GM19438 (cell line): ENCODE measurements around the gene CLEC2B.
"Not testable (repeated sequence)": the region's sequence is repeated elsewhere in the genome, so short reads cannot be mapped to it uniquely, and the experiment has no call there.

ENCODE experiments used
- ATAC-seq: cut with Tn5 transposase; IDR thresholded peaks from one replicate; pipeline ENCODE4 v1.9.1; 2021; ENCODE audit warnings: low read depth; ENCODE audit not compliant: unreplicated experiment

Gene CLEC2B

DNA sequence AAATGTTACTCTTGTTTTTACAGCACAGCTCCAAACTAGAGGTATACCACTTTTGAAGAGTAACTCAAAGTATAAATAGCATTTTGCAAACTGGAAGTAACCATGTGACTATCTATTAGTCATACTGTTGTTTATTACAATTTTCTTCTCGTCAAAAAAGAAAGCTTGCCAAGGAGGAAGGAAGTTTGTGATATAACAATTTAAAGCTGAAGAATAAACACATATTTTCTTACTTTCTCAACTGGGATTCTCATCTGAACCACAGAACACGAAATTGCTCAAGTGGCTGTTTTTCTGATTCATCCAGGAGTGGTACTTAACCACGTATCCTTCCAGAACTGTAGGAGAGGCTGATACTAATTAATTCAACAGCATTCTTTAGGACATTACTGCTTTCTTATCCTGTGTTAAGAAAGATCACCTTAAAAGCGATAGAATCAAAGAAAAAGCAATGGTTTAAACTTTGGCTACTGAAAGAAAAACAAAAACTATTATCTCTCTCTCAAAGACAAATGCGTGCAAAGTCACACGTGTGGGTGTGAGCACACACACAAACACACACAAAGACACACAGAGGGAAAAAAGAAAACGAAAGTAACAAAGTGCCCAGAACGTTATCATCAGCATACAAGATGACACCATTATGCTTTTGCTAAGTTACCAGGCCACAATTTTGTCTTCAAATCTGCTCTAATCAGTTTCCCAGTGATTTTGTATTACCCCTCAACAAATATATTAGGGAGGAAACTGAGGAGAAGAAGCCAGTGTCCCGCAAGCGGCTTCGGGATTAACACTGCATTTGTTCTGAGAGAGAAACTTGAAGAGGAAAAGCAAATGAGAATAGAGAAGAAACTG, at the start of gene CLEC2B:
CLEC2B (minus strand) TSS at position 48 of the 855 bp plus-strand sequence.
- ATAC-seq = peak; percentile 49

DNA sequence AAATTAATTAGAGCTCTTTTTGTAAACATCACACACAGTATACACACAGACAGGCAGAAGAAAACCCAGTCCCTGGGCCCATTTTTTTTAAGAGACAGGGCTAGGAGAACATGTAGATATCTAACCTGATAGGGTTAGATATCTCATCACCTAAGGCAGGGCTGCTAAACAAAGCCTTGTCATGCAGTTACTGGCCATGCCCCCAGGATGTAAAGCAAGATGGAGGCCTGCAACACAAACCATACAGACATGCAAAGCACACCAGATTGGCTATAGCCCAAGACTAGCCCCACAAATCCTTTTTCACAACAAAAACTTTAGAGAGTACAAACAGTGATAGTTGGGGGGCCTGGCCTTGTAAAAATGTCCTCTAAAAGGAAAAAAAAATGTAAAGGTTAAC, 42.6 kb upstream of the CLEC2B start:
- ATAC-seq = no peak

DNA sequence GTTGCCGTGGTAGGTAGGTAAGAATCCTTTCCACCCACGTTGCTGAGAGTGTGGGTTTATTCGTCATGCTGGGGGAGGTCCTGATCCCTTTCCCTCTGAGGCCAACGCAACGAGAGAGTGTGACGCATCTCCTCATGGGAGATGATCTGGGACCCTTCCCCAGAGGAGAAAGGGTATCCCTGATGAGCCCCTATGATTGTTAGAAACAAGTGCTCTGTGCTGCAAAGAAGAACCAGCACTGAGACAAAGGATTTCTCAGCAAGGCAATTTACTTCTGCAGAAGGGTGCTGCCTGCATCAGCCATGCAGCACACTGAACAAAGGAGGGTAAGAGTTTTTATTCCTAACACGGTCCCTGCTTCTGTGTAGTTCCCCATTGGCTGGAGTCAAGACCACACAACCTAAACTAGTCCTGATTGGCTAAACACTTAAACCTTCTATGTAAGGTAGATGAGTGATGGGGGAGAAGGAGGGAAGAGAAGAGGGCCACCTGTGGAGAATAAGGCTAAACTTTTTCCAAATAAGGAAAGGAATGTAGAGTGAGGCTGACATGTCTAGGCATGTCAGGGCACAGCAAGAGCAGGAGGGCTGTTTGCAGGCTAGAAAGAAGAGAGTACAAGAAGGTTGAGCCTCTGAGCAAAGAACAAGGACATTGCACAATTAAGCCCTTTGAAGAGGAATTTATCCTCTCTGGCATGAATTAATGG, 41.7 kb upstream of the CLEC2B start:
- no peak for ATAC-seq

DNA sequence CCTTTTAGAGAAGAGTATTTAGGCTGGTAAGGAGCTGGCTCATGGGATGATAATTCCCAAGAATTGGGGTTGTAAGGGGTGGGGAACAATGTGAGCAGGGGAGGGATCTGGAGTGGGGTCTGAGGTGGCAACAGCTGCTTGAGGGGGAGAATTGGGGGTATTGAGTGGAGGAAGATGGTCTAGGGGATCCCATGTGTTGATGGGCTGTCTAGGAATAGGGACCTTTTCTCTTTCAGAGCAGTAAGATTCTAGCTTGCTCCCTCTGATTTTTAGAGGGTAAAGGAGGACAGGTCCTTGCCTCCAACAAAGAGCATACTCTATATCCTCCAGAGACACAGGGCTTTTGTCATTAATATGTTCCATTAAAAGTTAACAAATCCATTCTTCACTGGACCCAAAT, 40.6 kb upstream of the CLEC2B start:
- no peak for ATAC-seq

DNA sequence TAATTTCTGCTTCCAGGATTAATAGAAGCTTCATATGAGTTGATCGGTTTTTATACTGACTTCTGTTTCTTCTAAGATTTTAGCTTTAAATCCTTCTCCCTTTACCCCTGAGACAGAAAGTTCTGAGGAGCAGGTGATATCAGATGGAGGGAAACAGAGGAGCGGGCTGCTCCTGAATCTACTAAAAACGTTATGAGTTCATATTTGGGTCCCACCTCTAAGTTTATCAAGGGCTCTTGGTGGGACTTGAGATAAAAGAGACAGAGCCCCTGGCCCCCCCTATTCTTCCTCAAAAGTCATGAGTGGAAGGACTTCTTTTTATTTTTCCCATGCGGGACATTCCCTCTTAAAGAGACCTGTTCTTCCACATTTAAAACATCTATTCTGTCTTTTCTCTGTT, 39.2 kb upstream of the CLEC2B start:
- ATAC-seq = no peak

DNA sequence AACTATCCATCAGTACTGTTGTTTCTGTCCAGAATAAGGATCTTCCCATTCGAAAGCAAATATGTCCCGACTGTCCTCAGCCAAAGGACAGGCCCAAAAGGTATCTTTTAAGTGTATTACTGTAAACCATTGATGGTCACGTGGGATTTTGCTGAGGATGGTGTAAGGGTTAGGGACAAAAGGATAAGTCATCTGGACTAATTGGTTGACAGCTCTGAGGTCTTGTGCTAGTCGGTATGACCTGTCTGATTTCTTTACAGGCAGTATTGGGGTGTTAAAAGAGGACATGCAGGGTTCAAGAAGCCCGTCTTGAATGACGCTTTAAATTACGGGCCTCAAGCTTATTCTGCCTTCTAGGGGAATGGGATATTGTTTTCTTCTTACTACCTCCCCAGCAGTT, 38.6 kb upstream of the CLEC2B start:
- no peak for ATAC-seq

DNA sequence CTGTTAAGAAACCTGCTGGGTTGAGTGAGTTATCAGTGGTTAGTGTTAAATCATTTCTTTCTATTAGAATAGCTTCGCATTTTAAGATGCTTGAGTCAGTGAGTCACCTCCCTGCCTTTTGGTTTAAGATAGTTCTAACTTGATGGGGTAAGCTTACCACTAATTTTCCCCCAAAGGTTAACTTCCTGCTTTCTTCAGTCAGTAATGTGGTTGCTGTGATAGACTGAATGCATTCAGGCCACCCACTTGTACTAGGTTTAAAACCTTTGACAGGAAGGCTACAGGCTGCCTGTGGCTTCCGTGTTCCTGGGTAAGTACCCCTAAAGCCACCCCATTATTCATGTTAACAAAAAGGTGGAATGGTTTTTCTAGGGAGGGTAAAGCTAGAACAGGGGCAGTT, 37.7 kb upstream of the CLEC2B start:
- no peak for ATAC-seq

DNA sequence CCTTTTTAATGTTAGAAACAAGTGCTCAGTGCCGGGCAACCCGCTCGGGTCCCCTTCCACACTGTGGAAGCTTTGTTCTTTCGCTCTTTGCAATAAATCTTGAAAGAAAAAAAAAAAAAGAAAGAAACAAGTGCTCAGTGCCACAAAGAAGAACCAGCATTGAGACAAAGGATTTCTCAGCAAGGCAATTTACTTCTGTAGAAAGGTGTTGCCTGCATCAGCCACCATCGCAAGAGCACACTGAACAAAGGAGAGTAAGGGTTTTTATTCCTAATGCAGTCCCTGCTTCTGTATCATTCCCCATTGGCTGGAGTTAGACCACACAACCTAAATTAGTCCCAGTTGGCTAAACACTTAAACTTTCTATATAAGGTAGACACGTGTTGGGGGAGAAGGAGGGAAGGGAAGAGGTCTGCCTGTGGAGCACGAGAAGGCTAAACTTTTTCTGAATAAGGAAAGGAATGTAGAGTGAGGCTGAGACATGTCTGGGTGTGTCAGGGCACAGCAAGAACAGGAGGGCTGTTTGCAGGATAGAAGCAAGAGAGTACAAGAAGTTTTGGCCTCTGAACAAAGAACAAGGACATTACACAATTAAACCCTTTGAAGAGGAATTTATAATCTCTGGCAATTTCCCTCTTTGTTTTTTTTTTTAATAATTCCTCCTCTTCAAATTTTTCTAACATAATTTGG, 33.5 kb upstream of the CLEC2B start:
- no peak for ATAC-seq

DNA sequence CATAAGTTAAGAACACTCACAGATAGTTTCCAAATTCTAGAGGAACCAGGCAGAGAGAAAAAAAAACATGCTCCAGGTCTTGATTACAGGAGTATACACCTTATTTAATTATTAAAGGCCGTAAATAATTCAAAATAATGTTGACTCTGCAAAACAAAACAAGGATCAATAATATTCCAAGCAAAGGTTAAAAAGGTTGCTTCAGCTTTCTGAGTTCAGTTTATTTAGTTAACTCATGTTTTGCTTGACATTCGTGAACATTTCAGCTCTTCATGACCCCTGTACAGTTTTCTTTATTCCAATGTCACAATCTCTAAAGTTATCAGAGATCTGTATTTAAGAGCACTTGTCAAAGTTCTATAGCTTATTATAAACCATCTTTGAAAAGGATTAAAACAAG, 31.8 kb upstream of the CLEC2B start:
- ATAC-seq = no peak

DNA sequence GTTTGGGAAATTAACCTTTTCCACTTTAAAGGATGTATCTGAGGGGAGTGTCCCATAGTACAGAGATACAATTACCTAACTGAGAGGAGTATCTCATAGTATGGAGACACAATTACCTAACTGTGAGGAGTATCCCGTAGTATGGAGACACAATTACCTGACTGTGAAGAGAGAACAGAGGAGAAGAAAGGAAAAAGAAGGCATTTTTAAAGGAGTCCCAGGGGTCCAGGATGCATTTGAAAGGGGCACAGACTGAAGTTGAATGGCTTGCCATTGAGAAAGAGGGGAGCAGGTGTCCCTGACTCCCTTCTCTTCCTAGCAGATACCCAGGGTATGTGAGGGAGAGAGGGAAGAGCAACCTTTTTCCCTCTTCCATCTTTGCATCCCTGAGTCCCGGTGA, 30.1 kb upstream of the CLEC2B start:
- no peak for ATAC-seq

DNA sequence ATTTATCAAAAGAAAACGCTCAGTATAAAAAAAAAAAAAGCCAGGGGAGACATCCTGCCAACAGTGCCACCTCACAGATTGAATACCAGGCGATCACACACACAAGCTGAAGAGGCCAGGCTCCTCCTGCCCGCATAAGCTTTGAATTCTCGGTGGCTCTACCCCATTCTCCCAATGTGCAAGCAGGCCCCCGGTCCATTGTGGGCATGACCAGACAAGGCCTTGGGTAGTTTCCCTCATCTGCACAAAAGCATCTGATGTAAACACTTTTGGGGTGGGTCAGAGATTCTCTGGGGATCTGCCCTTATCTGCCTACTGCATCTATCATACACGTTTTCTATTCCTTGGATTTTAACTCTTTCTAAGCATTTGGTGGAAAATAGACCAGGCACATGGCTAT, 28.4 kb upstream of the CLEC2B start:
- ATAC-seq = no peak

DNA sequence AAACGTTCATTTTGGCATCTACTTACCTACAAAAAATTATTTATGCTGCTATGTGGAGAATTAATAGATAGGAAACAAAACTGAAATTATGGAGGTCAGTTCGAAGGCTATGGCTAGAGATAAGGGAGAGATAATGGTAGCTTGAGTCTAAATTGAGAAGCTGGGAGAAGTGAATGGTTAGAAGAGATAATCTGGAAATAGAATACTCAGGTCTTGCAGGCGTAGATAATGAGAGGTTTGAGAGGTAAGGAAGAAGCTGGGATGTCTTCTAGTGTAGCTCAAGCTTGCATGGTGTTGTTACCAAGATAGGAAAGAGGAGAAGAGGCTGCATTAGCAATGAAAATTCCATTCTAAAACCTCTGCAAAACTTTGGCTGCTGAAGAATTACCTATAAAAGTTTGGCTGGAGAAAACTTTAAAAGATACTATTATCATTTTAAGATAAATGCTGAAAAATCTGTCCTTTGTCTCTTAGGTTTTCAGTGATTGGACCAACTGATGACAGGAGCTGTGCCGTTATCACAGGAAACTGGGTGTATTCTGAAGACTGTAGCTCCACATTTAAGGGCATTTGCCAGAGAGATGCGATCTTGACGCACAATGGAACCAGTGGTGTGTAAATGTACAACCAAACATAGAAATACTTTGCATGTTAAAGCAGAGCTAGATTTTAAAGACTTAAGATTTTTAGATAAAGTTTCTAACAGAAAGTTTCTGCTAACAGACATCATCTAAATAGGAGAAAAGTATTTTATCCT, 26.2 kb upstream of the CLEC2B start:
- ATAC-seq = no peak

DNA sequence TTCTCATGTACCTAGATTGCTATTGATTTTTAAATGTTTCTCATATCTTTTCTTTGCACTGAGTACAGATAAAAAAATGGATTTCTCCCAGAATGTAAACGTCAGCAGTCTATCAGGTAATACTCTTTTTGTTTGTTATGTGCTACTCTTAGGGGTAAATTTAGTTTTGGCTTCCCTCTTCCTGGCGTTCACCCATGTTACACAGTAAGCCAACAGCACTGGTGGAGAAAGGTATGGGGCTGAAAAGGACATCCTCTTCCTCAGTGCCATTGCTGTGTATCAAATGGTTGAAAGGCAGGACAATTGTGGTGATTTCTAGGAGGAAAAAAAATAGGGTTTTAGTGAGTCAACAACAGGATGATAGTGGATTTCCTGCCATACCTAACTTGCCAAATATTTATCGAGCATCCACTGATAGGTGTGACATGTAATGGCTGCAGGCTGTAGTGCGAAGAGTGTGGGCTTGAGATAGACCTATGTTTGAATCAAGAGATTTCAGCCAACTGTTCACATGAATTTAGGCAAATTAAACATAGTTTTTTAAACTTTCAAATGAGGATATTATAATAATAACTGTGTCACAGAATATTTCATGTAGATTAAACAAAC, 19.6 kb upstream of the CLEC2B start:
- no peak for ATAC-seq

DNA sequence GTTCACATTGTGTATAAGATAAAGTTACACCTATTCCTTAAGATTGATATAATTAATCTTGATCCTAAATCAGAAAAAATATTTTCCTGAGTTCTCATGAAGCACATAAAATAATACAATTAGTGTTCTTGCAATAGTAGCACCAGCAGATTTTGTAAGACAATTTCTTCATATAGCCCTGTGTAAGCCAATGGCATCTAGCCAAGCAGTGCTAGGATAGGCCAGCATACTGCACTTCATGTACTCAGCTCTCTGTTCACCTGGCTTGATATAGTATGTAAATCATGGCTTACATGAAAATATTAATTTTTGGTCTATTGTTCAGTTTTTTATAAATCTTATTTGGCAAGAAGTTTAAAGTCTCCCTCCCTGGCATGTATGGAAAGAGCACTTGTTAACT, 14.0 kb upstream of the CLEC2B start:
- no peak for ATAC-seq

DNA sequence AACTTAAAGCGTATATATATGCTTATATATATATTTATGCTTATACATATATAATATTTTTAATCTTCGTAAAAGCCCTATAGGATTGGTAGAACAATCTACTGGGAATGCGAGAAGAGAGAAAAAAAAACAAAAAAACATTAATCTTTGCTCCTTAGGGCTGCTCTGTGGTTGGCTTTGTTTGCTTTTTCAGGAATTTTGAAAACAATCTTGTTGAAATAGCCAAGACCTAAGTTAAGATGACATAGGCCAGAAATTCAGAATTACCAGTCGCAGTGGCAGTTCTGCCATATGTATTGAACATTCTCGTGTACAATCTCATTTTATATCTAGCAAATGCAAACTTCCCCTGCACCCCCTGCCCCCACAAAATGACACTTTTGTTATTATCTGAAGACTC, 12.8 kb upstream of the CLEC2B start:
- ATAC-seq = no peak

DNA sequence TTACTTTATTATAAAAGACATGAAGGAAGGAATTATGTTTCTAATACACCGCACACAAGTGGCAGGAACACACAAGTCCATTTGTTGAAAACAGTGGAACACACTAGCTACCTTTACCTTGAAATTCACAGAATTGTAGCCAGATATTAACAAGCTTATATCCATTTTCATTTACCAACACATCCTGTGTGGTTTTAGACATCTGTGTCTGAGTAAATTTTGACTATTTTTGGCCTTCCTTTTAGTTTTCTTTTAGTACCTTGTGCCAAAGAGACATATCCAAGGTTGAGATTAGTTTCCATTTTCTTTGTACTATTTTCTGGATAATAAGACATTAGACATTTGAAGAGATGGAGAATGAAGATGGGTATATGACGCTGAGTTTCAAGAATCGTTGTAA, 12.1 kb upstream of the CLEC2B start, which contains the start of gene KLRF2:
KLRF2 (plus strand) TSS at position 244 of the 400 bp plus-strand sequence; CDS start at position 351, 107 bp downstream.
- no peak for ATAC-seq

DNA sequence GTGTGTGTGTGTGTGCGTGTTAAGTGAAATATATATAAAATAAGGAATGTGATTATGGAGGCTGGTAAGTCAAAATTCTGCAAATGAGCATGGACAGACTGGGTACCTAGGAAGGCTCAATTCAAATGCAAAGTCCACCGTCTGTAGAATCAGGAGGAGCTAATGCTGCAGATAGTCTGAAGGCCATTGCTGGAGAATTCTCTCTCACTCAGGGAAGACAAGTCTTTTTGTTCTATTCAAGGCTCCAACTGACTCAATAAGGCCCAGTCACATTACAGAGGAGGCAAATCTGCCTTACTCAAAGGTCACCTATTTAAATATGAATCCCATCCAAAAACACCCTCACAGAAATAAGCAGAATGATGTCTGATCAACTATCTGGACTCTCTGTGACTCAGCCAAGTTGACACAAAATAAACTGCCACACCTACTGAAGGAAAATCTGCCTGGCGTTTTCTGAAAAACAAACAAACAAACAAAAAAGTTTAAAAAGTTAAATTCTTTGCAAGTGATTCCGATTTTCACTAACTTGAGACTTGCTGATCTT, 11.5 kb upstream of the CLEC2B start:
- no peak for ATAC-seq

DNA sequence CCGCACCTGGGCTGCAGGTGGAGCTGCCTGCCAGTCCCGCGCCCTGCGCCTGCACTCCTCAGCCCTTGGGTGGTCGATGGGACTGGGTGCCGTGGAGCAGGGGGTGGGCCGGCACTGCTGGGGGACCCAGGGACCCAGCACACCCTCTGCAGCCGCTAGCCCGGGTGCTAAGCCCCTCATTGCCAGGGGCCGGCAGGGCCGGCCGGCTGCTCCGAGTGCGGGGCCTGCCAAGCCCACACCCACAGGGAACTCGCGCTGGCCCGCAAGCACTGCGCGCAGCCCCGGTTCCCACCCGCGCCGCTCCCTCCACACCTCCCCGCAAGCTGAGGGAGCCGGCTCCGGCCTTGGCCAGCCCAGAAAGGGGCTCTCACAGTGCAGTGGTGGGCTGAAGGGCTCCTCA, 7.0 kb upstream of the CLEC2B start:
- not testable (repeated sequence) for ATAC-seq

DNA sequence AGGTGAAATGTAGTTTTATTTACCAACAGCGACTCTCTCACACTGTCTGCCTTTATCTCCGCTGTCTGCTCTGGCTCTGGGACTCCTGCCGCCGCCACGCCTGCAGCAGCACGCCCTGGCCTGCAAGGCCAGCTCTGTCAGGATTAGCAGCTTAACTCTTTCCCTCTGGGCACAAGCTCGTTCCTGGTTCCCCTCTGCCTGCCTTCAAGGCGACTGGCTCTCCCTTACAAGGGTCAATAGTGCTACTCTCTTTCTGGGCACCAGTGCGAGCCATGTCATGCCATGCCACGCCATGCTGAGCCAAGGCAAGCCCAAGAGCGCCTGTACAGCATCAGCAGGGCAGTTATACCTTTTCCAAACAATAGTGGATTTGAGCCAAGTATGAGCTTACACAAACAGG, 3.6 kb upstream of the CLEC2B start:
- ATAC-seq = no peak

DNA sequence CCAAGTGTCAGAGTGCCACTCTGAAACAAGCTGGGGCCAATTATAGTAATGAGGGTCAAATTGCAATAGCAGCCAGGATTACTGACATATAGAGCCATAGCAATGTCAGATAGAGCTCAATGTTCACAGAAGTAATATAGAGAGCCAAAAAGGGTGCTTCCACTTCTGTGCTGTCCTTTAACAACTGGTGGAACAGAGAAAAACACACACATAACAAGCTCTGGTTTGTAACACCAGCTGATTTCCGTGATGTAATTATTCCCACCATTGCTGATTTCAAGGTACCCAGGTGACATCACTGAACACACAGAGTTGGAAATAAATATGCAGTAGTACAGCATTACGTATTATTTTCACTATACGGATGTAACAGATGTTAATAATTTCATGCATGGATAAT, 3.0 kb upstream of the CLEC2B start:
- no peak for ATAC-seq
